ENCODE results near the gene LRGUK. TPM values are rescaled to one million over a fixed set of nuclear protein-coding genes. Genes with fewer than 3 reads are reported as not detected.
A peak's percentile ranks its signal among the peaks of the same experiment; 100 is the strongest.

LRGUK gene
- total and polyA plus RNA-seq, 2 donors (not counting 1 experiment from before 2014, with no cell fraction given), result 0.27 to 0.49 TPM

DNA sequence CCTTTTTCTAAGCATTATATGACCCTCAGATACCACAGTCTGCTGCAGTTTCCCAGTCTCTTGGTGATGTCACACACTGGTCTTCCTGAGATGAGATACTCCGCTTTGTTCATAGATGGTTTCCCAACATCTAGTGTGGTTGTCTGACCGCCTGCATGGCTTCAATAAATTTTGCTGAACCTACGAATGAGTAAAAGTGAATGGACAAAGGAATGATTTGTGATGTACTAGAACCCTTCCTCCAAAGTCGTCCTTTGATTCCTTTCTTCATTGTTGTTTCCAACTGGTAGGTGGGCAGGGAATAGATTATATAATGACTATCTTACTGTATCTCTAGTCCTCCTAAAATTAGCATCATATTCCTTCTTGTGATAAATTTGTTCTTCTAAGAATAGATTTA is 107.1 kb downstream of the LRGUK start:
- no peaks in the 10 kb centered on the region for H3K4me1 Mint-ChIP-seq
- no peak overlapping the region for H3K4me3 ChIP-seq (ENCODE audit: control extremely low read depth in 1 of 5, extremely low read depth in 1 of 5, insufficient read depth in 1 of 5, low read depth in 2 of 5, low read length in 4 of 5)

DNA sequence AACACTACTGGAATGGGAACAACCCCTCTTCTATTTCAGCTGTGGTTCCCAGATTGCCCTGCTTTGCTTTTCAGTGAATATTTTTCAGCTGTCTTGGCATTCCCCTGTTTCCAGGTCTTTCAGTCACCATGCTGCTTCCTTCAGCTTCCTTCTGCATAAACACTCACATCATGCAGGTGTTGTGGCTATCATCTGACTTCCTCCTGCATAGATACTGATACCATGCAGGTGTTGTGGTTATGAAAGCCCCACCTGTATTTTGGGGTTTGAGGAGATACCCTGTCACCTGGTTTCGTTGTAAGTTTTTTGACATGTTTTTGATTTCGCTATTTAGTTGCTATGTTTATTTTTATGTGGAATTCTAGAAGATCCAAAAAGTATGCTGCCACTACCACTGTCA is 118.1 kb downstream of the LRGUK start:
- no peak for ATAC-seq (ENCODE audit: low read depth)
- no peaks in the 10 kb centered on the region for H3K36me3 ChIP-seq (replicated peaks in 1 of 2; ENCODE audit: control extremely low read depth in 1 of 2, control insufficient read depth in 1 of 2, extremely low read depth in 1 of 2, insufficient read depth in 2 of 2, low read length in 1 of 2)
- no peaks in the 10 kb centered on the region for H4K20me1 ChIP-seq (ENCODE audit: control insufficient read depth, insufficient read depth, low read length, poor library complexity, severe bottlenecking)
- H3K27ac Mint-ChIP-seq, result no peak overlapping the region
- H2AFZ ChIP-seq (ENCODE audit: insufficient read depth, low read depth, low read length, poor library complexity, severe bottlenecking), result no peak overlapping the region
- H3K9me3 ChIP-seq (ENCODE audit: control extremely low read depth in 1 of 3, control insufficient read depth in 2 of 3, insufficient read depth in 1 of 3, low read length in 2 of 3), result no peaks in the 10 kb centered on the region
- H3K27me3 ChIP-seq (replicated peaks in 1 of 4; ENCODE audit: control extremely low read depth in 1 of 4, control insufficient read depth in 3 of 4, insufficient read depth in 4 of 4, low read length in 3 of 4), result no peaks in the 10 kb centered on the region
- peaks cover 5% of the 10 kb centered on the region for H3K4me1 Mint-ChIP-seq
- no peaks in the 10 kb centered on the region for H3K4me1 ChIP-seq (ENCODE audit: control insufficient read depth in 2 of 2, insufficient read depth in 2 of 2, low read length in 2 of 2)
- no peak overlapping the region for H3K4me3 Mint-ChIP-seq
- no peak overlapping the region for H3K4me2 ChIP-seq (replicated peaks; ENCODE audit: low read depth, low read length, poor library complexity, severe bottlenecking)
- H3K9me3 Mint-ChIP-seq (ENCODE audit: insufficient read depth), result no peaks in the 10 kb centered on the region
- no peaks in the 10 kb centered on the region for H3K79me2 ChIP-seq (ENCODE audit: control insufficient read depth, insufficient read depth, low read length)
- ChIA-PET POLR2A (no interaction called here), CTCF (no interaction called here)
- H3K9ac ChIP-seq (ENCODE audit: low read length), result no peak overlapping the region
- H3K27ac ChIP-seq (ENCODE audit: low read length in 2 of 2), result no peak overlapping the region
- H3K4me3 ChIP-seq (ENCODE audit: control extremely low read depth in 1 of 5, extremely low read depth in 1 of 5, insufficient read depth in 1 of 5, low read depth in 2 of 5, low read length in 4 of 5), result no peak overlapping the region
- intact Hi-C loops (cut with micrococcal nuclease), result no loop called here
- TF ChIP-seq, protein P1, sequence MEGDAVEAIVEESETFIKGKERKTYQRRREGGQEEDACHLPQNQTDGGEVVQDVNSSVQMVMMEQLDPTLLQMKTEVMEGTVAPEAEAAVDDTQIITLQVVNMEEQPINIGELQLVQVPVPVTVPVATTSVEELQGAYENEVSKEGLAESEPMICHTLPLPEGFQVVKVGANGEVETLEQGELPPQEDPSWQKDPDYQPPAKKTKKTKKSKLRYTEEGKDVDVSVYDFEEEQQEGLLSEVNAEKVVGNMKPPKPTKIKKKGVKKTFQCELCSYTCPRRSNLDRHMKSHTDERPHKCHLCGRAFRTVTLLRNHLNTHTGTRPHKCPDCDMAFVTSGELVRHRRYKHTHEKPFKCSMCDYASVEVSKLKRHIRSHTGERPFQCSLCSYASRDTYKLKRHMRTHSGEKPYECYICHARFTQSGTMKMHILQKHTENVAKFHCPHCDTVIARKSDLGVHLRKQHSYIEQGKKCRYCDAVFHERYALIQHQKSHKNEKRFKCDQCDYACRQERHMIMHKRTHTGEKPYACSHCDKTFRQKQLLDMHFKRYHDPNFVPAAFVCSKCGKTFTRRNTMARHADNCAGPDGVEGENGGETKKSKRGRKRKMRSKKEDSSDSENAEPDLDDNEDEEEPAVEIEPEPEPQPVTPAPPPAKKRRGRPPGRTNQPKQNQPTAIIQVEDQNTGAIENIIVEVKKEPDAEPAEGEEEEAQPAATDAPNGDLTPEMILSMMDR (IDR thresholded peaks at IDR 0.05), result no peak
- no peak for TF ChIP-seq EZH2 (IDR thresholded peaks at IDR 0.05; ENCODE audit: borderline replicate concordance, insufficient read depth, low read depth, low read length, poor library complexity, severe bottlenecking)
- H3K27me3 Mint-ChIP-seq, result peaks cover 5% of the 10 kb centered on the region
- WGBS (ENCODE audit: insufficient coverage), result no CpG with 5 or more reads among the region's 2 CpGs
- peak; percentile 14 for DNase-seq

More for the DNA sequence above, 107.1 kb downstream of the LRGUK start:
- Histone ChIP-seq H3K27me3 (replicated peaks in 1 of 4; ENCODE audit: control extremely low read depth in 1 of 4, control insufficient read depth in 3 of 4, insufficient read depth in 4 of 4, low read length in 3 of 4) (peaks cover 0 to 6% (median 0%) of the 10 kb centered on the region in 4 experiments), H4K20me1 (ENCODE audit: control insufficient read depth, insufficient read depth, low read length, poor library complexity, severe bottlenecking) (no peaks in the 10 kb centered on the region), H3K4me1 (ENCODE audit: control insufficient read depth in 2 of 2, insufficient read depth in 2 of 2, low read length in 2 of 2) (no peaks in the 10 kb centered on the region), H3K36me3 (replicated peaks in 1 of 2; ENCODE audit: control extremely low read depth in 1 of 2, control insufficient read depth in 1 of 2, extremely low read depth in 1 of 2, insufficient read depth in 2 of 2, low read length in 1 of 2) (no peaks in the 10 kb centered on the region), H3K79me2 (ENCODE audit: control insufficient read depth, insufficient read depth, low read length) (no peaks in the 10 kb centered on the region), H2AFZ (ENCODE audit: insufficient read depth, low read depth, low read length, poor library complexity, severe bottlenecking) (no peak overlapping the region), H3K4me2 (replicated peaks; ENCODE audit: low read depth, low read length, poor library complexity, severe bottlenecking) (no peak overlapping the region), H3K9ac (ENCODE audit: low read length) (no peak overlapping the region), H3K9me3 (ENCODE audit: control extremely low read depth in 1 of 3, control insufficient read depth in 2 of 3, insufficient read depth in 1 of 3, low read length in 2 of 3) (peaks cover 0 to 5% (median 3%) of the 10 kb centered on the region in 3 donors), H3K27ac (ENCODE audit: low read length in 2 of 2) (no peak overlapping the region)
- intact Hi-C loops (cut with micrococcal nuclease), result no loop called here
- ChIA-PET POLR2A (no interaction called here), CTCF (no interaction called here)
- ATAC-seq (ENCODE audit: low read depth), result no peak
- TF ChIP-seq, protein P1 (IDR thresholded peaks at IDR 0.05), result no peak
- no peak for TF ChIP-seq EZH2 (IDR thresholded peaks at IDR 0.05; ENCODE audit: borderline replicate concordance, insufficient read depth, low read depth, low read length, poor library complexity, severe bottlenecking)
- WGBS (ENCODE audit: insufficient coverage), result no CpG with 5 or more reads among the region's 4 CpGs
- Mint-ChIP-seq H3K9me3 (ENCODE audit: insufficient read depth) (peaks cover 6% of the 10 kb centered on the region), H3K27me3 (peaks cover 26% of the 10 kb centered on the region), H3K4me3 (no peak overlapping the region), H3K27ac (no peak overlapping the region)
- DNase-seq, result no peak
